HG02943 (cell line): ENCODE measurements around the gene CYTH4.

Source experiments
- ATAC-seq: cut with Tn5 transposase; IDR thresholded peaks from one replicate; pipeline ENCODE4 v1.9.1; 2021; ENCODE audit warnings: mild to moderate bottlenecking, low read depth, moderate library complexity; ENCODE audit not compliant: unreplicated experiment

Gene CYTH4

DNA sequence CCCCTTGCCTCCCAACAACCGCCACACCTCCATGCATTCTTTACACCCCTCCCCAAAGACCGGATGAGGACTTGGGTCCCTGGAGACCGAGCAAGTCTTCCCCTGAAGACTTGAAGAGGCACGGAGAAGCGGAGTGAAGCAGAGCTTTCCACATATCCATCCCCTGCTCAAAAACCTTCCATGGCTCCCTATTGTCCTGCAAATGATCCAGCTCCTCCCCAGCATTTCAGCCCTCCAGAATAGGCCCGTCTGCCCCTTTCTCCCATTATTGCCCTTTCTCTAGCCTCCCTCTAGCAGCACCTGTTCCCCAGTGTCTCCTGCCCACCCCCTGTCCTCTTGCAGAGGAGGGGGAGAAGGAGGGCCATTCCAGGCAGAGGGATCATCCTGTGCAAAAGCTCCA is 59.8 kb downstream of the CYTH4 start:
- ATAC-seq = no peak

GRCh38 chr22:37343348-37343747 is 61.0 kb downstream of the CYTH4 start:
- no peak for ATAC-seq

DNA sequence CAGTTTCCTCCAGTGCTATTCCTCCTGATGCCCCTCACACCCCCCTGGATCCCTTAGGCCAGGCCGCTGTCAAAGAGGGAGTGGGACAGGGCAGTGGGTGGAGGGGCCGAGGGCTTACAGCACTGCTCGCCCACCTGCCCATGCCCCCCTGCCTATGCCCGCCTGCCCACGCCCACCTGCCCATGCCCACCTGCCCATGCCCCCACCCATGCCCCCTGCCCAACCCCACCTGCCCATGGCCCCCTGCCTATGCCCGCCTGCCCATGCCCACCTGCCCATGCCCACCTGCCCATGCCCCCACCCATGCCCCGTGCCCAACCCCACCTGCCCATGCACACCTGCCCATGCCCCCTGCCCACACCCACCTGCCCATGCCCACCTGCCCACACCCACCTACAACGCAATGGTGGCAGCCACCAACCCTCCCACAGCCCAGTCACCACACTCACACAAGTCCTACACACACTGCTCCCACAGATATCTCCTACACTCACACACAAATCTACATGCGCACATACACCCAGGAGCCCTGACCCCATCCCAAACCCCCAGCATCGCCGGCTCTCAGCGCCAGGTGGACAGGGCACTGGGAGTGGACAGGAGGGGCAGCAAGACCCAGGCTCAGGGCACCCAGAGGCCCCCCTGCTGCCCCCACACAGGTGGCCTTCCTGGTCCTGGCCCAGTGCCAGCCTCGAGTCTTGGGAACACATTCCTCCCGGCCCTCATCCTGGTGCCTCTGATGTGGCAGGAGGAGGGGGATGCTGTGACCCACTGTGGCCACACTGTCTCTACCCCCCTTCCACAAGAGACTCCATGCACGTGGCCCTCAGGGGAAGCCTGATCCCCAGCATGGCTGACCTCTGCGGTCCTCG is 61.8 kb downstream of the CYTH4 start:
- no peak for ATAC-seq

GRCh38 chr22:37344735-37345449 is 62.6 kb downstream of the CYTH4 start:
- no peak for ATAC-seq

- ATAC-seq = no peak
Measured at GRCh38 chr22:37345863-37346504, 63.7 kb downstream of the CYTH4 start.

GRCh38 chr22:37346505-37346895 is 64.2 kb downstream of the CYTH4 start:
- no peak for ATAC-seq

DNA sequence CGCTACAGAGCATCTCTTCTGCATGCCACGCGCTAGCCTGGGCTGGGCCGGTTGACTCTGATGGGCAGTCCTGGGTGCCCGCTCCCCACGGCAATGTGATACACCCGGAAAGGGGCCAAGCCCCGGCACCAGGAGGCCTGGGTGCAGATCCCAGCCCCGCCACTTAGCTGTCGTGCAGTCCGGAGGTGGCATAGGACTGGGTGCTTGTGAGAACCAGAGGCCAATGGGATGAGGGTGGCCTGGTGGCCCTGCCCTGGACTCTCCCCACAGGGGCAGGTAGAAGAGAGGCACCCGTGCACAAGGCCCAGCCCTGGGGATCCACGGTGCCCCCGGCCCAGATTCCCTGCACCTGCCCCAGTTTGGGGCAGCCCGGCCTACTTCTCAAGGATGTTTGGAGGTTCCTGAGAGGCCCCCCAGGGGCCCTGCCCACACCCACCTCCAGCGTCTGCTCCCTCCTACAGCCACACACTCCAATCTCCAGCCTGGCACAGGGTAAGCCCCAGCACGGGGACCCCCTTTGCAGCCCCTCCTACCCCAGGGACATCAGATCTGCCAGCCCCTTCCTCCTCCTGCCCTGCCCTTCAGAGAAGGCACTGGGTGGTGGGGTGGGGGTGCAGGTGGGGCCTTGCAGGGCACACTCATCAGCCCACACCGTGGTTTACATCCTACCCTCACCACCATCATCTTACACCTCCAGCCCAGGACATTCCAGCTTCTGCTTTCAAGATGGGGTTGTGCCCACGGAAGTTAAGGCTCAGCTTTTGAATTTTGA is 66.9 kb downstream of the CYTH4 start:
- no peak for ATAC-seq

GRCh38 chr22:37351232-37351631 is 68.9 kb downstream of the CYTH4 start:
- no peak for ATAC-seq

DNA sequence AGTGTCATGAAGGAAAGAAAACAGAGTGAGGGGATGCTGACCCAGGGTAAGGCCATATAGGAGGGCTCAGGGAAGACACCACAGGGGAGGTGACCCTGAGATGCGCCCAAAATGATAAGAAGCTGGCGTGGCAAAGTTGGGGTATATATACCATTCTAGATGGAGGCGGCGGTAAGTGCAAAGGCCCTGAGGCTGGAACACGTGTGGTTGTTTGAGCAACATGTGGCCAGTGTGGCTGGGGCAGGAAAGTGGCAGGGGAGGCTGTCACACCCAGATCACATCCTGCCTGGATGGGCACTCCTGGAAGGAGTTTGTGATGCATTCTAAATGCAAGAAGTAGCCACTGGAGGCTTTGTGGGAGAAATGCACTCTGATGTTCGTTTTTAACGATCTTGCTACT is 70.2 kb downstream of the CYTH4 start:
- no peak for ATAC-seq

- no peak for ATAC-seq
Measured at GRCh38 chr22:37353839-37354238, 71.5 kb downstream of the CYTH4 start.

GRCh38 chr22:37354261-37354660 is 72.0 kb downstream of the CYTH4 start:
- no peak for ATAC-seq

GRCh38 chr22:37354670-37355069 is 72.4 kb downstream of the CYTH4 start:
- no peak for ATAC-seq

GRCh38 chr22:37355174-37355573 is 72.9 kb downstream of the CYTH4 start:
- no peak for ATAC-seq

- ATAC-seq = no peak
Measured at GRCh38 chr22:37356922-37357321, 74.6 kb downstream of the CYTH4 start.

GRCh38 chr22:37357446-37358075 is 75.3 kb downstream of the CYTH4 start:
- ATAC-seq = no peak

- ATAC-seq = no peak
Measured at GRCh38 chr22:37358386-37358785, 76.1 kb downstream of the CYTH4 start.

GRCh38 chr22:37358917-37359316 is 76.6 kb downstream of the CYTH4 start:
- ATAC-seq = no peak

GRCh38 chr22:37362621-37363020 is 80.3 kb downstream of the CYTH4 start:
- no peak for ATAC-seq

DNA sequence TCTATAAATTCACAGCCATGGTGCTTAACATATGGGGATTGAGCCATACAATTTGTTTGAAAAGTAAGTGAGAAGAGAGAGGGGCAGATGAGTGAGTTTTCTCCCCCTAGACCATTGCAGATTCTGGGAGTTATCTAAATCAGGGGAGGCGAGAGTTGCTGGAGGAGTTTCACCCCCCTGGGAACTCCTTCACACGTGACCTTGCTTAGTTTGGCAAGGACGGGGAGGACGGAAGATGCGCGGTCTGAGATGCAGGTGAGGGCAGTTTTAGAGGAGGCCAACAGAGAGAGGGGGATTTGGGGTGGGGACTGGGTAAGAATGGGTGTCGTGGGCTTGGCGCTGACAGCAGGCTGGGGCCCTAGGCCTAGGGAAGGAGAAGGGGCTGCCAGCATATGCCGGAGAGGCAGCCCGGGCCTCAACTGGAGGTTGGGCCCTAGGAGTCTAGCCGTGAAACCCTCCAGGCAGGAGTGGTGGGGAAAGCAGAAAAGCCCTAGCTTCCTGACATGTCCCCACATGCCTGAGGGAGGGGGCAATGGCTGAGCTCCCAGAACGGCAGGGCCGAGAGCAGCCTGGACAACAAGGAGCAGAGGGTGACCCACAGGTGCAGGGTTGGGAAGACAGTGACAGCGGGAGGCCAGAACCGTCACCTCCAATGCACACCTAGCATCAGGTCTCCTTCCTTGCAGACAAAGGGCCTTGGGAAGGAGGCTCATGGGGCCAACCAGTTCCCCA is 81.1 kb downstream of the CYTH4 start:
- no peak for ATAC-seq
